Measurements from ENCODE around the gene POU5F1.

Gene POU5F1

GRCh38 chr6:31138982-31139381, 31.5 kb downstream of the POU5F1 start, which contains the start of gene PSORS1C2:
PSORS1C2 (minus strand) TSS chr6:31139066; CDS start chr6:31139026, 40 bp downstream.
- no peak for FAIRE-seq

DNA sequence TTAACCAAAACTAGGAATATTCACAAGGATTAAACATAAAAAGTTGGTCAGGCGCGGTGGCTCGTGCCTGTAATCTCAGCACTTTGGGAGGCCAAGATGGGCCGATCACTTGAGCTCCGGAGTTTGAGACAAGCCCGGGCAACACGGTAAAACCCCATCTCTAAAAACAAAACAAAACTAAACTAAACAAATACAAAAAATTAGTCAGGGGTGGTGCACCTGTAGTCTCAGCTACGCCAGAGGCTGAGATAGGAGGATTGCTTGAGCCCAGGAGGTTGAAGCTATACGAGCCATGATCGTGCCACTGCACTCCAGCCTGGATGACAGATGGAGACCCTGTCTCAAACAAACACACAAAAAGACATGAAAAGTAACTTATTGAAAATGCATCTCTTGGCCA, 34.8 kb downstream of the POU5F1 start:
- no peak for FAIRE-seq

DNA sequence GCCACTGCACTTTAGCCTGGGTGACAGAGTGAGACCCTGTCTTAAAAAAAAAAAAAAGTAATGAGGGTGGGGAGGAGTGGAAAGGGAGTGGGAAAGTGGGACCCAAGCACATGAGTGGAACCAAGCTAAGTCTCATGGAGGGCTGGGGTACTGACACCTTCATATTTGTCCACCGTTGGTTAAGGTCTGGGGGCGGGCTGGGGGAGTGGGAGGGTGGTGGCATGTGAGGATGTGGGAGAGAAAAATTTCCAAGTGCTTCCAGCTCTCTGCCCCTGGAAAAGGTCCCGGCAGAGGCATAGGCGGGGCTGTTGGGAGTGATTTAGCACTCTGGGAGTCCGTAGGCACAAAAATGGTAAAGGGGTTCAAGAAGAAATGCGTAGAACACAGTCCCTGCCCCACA, 37.7 kb downstream of the POU5F1 start:
- FAIRE-seq, result no peak

DNA sequence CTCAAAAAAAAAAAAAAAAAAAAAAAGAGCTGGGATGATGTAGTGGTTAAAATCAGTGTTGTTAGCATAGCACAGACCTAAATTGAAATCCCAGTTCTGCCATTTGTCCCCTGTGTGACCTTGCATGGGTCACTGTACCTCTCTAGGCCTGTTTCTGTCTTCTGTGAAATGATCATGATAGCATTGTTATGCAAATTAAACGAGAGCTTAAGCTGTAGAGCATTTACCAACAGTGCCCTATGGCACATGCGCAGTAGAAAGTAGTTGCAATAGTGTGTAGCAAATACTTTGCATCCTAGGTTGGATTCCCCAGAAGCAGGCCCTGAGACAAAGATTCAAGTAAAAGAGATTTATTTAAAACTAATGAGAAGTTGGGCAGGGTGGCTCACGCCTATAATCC, 38.9 kb downstream of the POU5F1 start:
- FAIRE-seq, result no peak

- FAIRE-seq, result no peak
Measured at GRCh38 chr6:31130751-31131150, 39.7 kb downstream of the POU5F1 start.

DNA sequence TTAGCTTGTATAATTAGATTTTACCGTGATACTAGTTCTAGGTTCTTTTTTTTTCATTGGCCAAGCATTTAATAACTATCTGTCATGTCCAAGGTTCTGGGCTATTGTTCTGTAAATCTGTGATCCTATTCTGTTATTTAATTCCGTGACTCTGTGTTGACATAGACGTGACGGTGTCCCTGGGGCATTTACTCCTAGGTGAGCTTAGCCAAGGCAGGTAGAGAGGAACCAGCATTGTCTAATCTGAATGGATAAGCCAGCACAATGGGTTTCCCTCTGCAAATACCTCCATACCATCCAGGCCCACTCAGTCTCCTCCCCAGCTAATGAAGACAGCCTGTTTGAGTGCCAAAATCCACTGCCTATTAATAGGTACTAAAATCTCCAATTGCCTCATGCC, 41.4 kb downstream of the POU5F1 start:
- no peak for FAIRE-seq

DNA sequence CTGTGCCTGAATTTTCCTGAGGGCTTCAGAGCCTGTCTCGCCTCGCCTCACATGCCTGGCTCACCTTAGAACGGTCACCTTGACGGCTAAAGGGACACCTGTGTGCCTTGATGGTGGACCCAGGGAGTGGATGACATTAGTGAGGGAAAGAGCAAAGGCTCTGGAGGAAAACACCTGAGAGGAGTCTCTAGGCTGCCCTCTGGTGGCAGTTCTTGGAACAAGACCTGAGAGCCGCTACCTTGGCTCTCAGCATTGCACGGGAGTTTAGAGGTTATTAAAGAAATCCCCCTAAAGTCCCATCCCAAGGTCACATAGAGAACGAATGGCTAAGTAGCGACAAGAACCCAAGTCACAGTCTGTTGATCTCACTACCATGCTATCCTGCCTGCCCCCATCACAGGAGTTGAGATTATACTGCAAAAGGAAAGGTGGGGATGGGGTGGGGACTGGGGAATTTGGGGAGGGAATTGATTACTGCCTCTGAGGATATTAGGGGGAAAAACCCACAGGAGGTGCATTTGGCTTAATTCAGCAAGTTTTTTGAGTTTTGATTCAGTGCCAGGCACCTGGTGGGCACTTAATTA, 42.3 kb downstream of the POU5F1 start:
- peak; percentile 52 for FAIRE-seq

GRCh38 chr6:31126396-31127175, 43.9 kb downstream of the POU5F1 start:
- FAIRE-seq, result no peak

DNA sequence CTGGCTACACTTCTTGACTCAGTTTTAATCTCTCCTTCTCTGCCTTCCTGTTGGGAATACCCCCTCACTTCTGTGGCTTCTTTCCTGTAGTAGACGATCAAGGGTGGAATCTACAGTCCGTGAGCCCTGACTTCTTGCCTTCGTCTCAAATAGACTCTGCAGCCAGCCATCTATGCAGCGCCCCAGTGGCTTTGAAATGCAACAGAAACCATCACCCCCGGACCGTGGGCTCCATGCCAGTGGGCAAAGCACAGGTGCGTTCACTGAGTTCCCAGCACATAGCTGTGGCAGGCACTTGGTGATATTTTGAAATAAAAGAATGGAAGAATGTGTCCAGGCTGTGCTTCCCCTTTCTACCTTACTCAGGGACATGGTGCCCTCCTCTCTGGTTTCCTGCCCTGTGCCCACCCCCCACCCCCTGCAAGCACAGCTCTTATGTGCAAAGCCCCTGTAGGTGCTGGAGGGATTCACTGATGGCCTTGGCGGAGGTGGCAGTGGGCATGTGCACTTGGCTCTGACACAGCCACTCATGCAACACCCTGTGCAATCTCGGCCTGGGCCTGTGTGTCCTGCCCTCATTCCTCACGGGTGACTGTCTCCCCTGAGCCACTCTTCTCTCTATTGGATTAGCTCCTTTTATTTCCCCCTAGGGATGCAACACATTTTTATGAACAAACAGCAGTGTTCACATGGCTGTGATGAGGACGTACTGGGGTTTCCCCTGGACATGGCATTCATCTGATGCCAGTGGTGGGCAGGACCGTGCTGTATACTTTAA, 44.7 kb downstream of the POU5F1 start:
- no peak for FAIRE-seq

DNA sequence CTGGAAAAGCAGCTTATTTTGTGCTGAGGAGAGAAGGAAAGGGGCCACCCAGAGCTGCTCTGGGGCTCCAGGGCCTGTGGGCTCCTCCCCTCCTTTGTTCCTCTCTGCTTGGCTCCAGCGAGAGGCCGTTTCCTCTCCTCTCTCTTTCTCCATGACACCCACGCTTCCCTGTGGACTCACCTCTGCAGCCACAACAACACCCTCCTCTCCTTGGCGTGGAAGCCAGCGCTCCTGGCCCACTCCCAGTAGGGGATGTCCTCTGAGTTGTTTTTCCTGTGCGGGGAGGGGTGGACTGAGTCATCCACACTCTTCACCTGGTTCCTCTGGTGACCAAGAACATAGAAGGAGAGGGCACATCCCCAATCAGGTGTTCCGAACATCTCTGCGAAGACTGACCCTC, 45.3 kb downstream of the POU5F1 start:
- no peak for FAIRE-seq

DNA sequence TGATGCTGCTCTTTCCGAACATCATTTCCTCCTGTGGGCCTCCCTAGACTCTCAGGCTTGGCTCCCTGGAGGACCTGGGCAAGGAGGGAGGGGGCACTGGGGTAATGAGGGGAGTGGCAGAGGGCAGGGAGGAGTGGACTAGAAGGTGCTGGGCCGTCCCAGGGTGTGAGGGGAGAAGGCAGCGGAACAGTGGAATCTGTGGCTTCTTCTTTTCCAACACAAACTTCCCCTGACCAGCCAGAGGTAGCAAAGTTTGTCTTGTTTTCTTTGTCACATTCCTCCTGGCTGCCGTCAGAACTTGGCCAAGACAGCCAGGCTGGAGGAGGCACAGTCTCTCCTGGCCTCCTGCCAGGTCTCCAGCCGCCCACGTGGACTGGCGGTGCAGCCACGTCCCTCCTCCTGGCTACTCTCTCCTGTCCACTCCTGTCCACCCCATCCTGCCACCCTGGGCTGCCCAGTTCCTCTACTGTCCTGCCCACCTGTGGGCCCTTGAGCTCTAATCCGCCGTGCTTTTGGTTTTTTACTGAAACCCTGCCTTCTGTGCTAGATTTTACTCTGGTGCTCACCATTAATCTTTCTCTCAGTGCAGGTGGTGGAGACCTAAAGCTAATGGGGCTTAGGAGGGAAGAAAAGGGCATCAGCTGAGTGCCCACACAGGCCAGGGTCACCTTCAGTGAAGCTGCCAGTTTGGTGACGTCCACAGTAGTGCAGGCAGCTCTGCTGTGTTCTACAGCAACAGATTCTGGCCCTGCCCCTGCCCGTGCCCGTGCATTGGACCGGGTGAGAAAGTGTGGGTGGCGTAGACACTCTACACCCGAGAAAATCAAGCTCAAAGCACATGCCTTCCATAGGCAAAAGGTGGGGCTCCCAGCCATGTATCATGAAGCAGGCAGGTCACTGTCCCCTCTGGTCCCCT, 47.4 kb downstream of the POU5F1 start:
- no peak for FAIRE-seq

- FAIRE-seq, result no peak
Measured at GRCh38 chr6:31121131-31121790, 49.2 kb downstream of the POU5F1 start.

DNA sequence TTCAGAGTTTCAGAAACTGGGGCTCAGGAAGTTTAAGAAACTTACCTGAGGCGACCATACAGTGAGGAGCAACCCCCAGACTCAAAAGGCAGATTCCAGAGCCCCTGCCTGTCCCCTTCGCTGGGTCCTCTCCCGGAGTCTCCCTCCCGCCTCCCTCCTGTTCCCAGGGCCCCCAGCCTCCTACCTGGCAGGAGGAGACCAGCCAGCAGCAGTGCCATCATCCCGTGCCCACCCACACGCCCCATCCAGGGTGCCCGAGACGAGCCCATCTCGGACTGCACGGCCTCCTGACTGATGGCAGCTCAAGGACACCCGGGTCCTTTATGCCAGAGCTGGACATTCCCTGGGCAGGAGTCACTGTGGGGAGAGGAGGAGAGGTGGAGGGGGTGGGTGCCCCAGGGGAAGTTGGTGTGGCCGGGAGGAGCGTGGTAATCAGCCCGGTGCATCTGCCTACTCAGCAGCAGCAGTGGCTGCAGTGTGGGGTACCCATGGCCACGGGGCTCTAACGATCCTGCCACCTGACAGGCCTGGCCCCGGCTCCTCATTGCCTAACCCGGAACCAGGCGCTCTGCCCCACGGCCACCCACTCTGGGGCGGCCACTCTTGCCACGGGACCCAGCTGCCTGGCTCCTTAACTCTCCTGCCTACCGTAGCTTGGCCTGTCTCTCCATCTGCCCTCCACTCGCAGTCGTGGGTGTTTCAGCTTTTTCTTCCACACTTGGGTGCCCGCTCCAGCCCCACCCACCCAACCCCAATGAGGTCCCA, 50.1 kb downstream of the POU5F1 start, which contains the start of gene CDSN:
Gene CDSN, minus strand, starts transcription at position 296 of the 765 bp plus-strand sequence. Its CDS starts 27 bp downstream, at position 269.
- FAIRE-seq, result no peak

DNA sequence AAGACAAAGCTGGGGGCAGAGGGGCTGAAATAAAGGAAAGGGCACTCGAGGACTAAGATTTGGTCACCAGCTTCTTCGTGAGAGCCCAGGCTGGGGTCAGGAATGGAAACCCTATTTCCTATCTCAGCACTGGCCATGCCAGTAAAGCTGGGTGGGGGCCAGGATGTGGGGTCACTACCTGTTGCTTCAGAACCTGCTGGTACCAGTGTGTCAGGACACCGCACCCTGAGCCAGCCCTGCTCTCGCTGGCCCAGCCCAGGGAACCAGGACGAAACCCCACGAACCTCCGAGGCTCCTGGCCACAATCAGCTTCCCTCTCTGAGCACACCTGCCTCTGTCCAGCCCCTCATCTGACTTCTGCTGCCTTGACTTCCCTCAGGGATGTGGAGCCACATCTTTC, 52.3 kb downstream of the POU5F1 start:
- no peak for FAIRE-seq

- no peak for FAIRE-seq
Measured at GRCh38 chr6:31116661-31117385, 53.7 kb downstream of the POU5F1 start.

DNA sequence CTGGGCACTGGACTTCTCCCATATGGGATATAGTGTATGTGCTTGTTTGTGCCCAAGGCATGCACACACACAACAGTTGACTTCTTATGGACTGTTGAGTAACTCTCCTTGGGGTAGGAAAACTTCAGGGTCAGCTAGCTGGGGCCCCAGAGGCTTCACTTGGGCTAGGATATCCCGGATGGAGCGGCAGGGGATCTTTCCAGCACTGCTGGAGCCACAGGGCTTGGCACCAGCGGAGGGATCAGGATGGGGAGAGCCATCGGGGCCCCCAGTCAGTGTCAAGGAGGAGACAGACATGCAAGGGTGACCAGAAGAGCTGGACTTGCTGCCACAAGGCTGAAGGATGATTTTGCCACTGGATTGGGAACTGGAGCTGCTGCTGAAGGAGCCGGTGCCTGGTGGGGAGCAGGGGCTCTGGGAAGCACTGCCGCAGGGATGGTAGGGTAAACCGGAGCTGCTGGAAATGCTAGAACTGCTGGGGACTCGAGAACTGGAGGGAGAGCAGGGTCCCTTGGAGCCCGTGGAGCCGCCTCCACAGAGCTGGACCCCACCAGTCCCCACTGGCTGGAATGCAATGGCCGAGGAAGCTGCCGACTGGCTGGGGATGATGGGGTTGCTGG, 54.4 kb downstream of the POU5F1 start:
- FAIRE-seq, result no peak

DNA sequence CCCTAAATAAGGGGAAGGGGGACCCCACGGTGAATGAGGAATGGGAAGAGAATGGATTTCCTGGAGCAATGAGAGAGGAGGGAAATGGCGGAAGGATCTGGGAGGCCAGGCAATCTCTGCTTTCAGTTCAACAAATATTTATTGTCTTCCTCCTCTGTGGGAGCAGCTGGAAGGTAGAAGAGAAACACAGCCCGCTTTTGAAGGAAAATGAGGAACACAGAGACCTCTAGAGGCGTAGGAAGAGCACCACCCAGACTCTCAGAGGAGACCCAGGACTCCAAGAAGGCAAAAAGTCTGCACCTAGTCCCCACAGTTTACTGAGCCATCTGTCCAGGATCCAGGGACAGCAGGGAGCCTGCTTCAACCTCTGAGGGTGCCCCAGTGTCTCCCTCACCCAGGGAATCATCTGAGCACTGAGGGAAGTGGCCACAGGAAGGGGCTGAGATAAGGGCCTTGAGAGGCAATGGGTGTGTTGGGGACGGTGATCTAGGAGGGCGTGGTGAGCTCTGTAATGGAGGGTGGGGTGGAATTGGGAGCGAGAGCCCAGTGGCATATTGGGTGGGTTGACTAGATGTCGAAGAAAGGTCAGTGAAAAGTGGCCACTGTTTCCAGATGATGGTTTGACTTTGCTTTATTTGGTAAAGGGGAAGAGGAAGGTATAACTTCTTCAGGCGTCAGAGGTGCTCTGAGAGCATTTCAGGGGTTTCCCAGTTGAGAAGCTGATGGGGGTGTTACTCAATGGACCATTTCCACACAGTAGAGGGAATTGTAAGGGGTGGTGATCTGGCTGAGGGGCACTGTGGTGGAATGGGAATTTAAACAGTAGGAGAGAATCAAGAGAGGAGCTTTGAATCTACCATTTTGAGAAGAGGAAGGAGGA, 55.3 kb downstream of the POU5F1 start:
- FAIRE-seq, result no peak

GRCh38 chr6:31114541-31114878, 56.0 kb downstream of the POU5F1 start, which contains the start of gene PSORS1C1:
PSORS1C1 (plus strand) TSS chr6:31114800; CDS start chr6:31129633, 14,833 bp downstream.
- no peak for FAIRE-seq
